Karpas-422 (cell line): ENCODE data around the gene CA5B. TPM values are rescaled to one million over a fixed set of nuclear protein-coding genes. Genes with fewer than 3 reads are reported as not detected.
"Not testable (repeated sequence)": the region's sequence is repeated elsewhere in the genome, so short reads cannot be mapped to it uniquely, and the experiment has no call there.

Experiments used
- DNase-seq: peaks from one replicate; pipeline ENCODE4 v3.0.0-alpha.2; 2015
- H2AFZ ChIP-seq: fragments of 200-600 bp; sonication (generic); 2 replicates; pipeline ENCODE4 v1.6.1; 2014; ENCODE audit warnings: antibody characterized with exemption, low read length, mixed read lengths
- H3K27ac ChIP-seq: fragments of 200-600 bp; sonication (generic); 2 replicates; pipeline ENCODE4 v1.5.1; 2014; ENCODE audit warnings: mild to moderate bottlenecking, low read length, moderate library complexity
- H3K27me3 ChIP-seq: fragments of 200-600 bp; sonication (generic); 2 replicates; pipeline ENCODE4 v1.6.1; 2014; ENCODE audit warnings: low read length, mixed read lengths
- H3K36me3 ChIP-seq: fragments of 200-600 bp; sonication (generic); 2 replicates; pipeline ENCODE4 v1.6.1; 2014; ENCODE audit warnings: low read length, mixed read lengths; ENCODE audit not compliant: insufficient read depth
- H3K4me1 ChIP-seq: fragments of 200-600 bp; sonication (generic); 2 replicates; pipeline ENCODE4 v1.6.1; 2014; ENCODE audit warnings: mild to moderate bottlenecking, low read length, mixed read lengths
- H3K4me2 ChIP-seq: fragments of 200-600 bp; sonication (generic); 2 replicates; pipeline ENCODE4 v1.6.1; 2014; ENCODE audit warnings: low read length, low read depth, mild to moderate bottlenecking; ENCODE audit not compliant: poor library complexity, severe bottlenecking
- H3K4me3 ChIP-seq: fragments of 200-600 bp; sonication (generic); 2 replicates; pipeline ENCODE4 v1.5.1; 2014; ENCODE audit warnings: mild to moderate bottlenecking, antibody characterized with exemption, low read length, mixed read lengths
- H3K79me2 ChIP-seq: fragments of 200-600 bp; sonication (generic); 2 replicates; pipeline ENCODE4 v1.6.1; 2014; ENCODE audit warnings: mild to moderate bottlenecking, low read length, mixed read lengths
- H3K9ac ChIP-seq: fragments of 200-600 bp; sonication (generic); 2 replicates; pipeline ENCODE4 v1.6.0; 2014; ENCODE audit warnings: low read length
- H3K9me2 ChIP-seq: fragments of 200-600 bp; sonication (generic), shearing (Covaris generic); replicated peaks from 2 replicates; pipeline ENCODE4 v1.6.0; 2014; ENCODE audit warnings: mild to moderate bottlenecking, low read length, moderate library complexity; ENCODE audit not compliant: insufficient read depth
- H3K9me3 ChIP-seq: fragments of 300-700, 200-600 bp; sonication (generic); 2 replicates; pipeline ENCODE4 v1.6.1; 2014; ENCODE audit warnings: low read length, mixed read lengths
- H4K20me1 ChIP-seq: fragments of 200-600 bp; sonication (generic); 2 replicates; pipeline ENCODE4 v1.6.1; 2014; ENCODE audit warnings: mild to moderate bottlenecking, antibody characterized with exemption, low read length, low read depth; ENCODE audit not compliant: insufficient read depth
- small RNA-seq: library from RNA; depleted of rRNA; stranded (forward); fragments of <200 nt; gene quantifications from one replicate; pipeline ENCODE3, GENCODE V24; 2014
- total RNA-seq: library from RNA; depleted of rRNA; stranded (reverse); fragments of >200 nt; shearing (Covaris generic); gene quantifications from 2 replicates; pipeline ENCODE4 v1.2.3, GENCODE V29; 2014; ENCODE audit warnings: low replicate concordance; rRNA removed

Gene CA5B
- total RNA-seq, 1 experiment from 2014 or later: 14.1 TPM

DNA sequence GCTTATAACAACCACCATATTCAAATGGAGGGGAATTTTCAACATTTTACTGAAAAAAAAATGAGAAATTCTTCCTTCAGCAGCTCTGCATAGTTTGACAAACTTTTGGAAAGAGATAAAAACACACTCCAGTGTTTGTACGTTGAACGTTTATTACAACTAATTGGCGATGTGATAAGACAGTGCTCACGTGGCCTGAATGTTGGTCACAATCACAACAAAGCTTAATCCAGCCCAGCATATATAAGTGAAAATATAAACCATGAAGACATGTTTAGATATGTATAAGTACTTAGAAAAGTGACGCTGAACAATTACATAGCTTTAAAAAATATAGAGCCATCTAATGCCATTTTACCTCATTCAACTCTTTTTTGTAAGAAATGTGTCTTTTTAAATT is 87.9 kb downstream of the CA5B start:
- no peak overlapping the region for H3K4me3 ChIP-seq
- no peak for DNase-seq
- no peak overlapping the region for H3K4me2 ChIP-seq
- peaks cover 42% of the 10 kb centered on the region; the same call in 1 of the 2 replicates for H3K36me3 ChIP-seq
- H2AFZ ChIP-seq: no peak overlapping the region
- H3K4me1 ChIP-seq: peaks cover 7% of the 10 kb centered on the region
- H4K20me1 ChIP-seq: no peaks in the 10 kb centered on the region
- no peaks in the 10 kb centered on the region for H3K9me3 ChIP-seq
- peaks cover 7% of the 10 kb centered on the region; the same call in 1 of the 2 replicates for H3K79me2 ChIP-seq
- no peaks in the 10 kb centered on the region for H3K9me2 ChIP-seq
- no peak overlapping the region for H3K9ac ChIP-seq
- no peaks in the 10 kb centered on the region for H3K27me3 ChIP-seq
- no peak overlapping the region for H3K27ac ChIP-seq

DNA sequence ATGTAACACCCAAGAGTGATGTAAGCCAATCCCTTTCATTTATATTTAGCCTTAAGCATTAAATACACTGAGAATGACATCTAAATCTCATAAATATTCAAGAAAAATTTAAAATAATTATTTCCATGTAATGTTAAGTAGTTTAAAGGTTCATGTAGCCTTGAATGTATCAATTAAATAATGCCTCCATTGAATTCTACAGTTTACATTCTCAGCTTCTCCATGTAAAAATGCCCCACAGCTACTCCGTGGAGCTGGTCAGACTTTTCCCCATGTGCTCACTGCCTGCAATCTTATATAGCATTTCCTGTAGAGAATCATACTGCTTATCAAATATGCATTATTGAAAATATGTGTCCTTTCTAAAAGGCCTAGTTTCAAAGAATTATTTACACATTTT is 91.1 kb downstream of the CA5B start:
- Histone ChIP-seq H3K27me3 (no peaks in the 10 kb centered on the region), H2AFZ (no peak overlapping the region), H3K79me2 (peaks cover 16% of the 10 kb centered on the region; the same call in 1 of the 2 replicates)

DNA sequence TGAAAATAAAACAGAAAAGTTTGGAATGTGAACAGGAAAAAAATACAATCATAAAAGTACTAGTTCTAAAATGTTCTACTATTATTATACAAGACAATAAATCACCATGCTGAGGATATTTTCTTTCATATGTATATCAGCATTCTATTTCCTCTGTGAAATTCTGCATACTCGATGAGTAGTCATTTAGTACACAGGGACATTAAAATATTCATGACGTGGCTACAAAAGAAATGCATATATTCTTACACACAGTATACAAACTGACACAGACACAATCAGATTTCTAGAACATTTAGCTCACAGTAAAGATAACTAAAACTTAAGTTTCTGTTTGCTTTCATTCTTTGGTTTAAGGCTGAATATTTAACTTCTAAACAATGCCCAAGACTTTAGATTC is 93.3 kb downstream of the CA5B start:
- DNase-seq, H3K4me1 ChIP-seq, H3K27ac ChIP-seq, H3K9me2 ChIP-seq, H3K4me3 ChIP-seq, H2AFZ ChIP-seq, H3K9ac ChIP-seq, H3K4me2 ChIP-seq, H4K20me1 ChIP-seq, H3K9me3 ChIP-seq, H3K27me3 ChIP-seq: not testable (repeated sequence)
- peaks cover 19% of the 10 kb centered on the region; the same call in 1 of the 2 replicates for H3K36me3 ChIP-seq
- H3K79me2 ChIP-seq: peaks cover 23% of the 10 kb centered on the region; the same call in 1 of the 2 replicates

More for the DNA sequence above, 91.1 kb downstream of the CA5B start:
- H3K9me2 ChIP-seq: no peaks in the 10 kb centered on the region
- H3K36me3 ChIP-seq: peaks cover 35% of the 10 kb centered on the region; the same call in 1 of the 2 replicates
- no peak for DNase-seq
- H3K4me1 ChIP-seq: peaks cover 9% of the 10 kb centered on the region
- no peak overlapping the region for H3K4me3 ChIP-seq
- H3K9me3 ChIP-seq: no peaks in the 10 kb centered on the region
- H3K9ac ChIP-seq: no peak overlapping the region
- H3K27ac ChIP-seq: no peak overlapping the region
- H3K4me2 ChIP-seq: no peak overlapping the region
- no peaks in the 10 kb centered on the region for H4K20me1 ChIP-seq

DNA sequence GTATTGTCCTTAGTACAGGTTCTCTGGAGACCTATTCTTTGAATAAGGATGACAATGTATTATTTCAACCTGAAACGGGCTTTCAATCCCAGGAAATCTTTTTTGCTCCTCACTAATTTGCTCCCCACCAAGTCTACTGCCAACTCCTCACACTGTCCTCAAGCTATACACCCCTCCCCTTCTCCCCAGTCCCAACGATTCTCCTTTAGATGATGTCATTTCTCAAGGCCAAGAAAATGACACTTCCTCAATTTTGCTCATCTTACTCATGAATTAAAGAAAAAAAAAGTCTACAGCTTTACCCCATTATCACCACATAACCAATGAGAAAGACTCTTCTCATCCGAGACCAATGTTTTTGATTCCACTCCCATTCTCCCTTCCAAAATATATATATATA is 96.0 kb downstream of the CA5B start:
- H3K9me2 ChIP-seq: no peaks in the 10 kb centered on the region
- no peaks in the 10 kb centered on the region for H3K9me3 ChIP-seq
- no peak overlapping the region for H3K27ac ChIP-seq
- peaks cover 28% of the 10 kb centered on the region for H3K79me2 ChIP-seq
- no peak overlapping the region for H3K4me3 ChIP-seq
- no peak overlapping the region for H3K9ac ChIP-seq
- H3K36me3 ChIP-seq: peaks cover 8% of the 10 kb centered on the region; the same call in 1 of the 2 replicates
- H4K20me1 ChIP-seq: no peaks in the 10 kb centered on the region
- peaks cover 9% of the 10 kb centered on the region for H3K4me1 ChIP-seq
- H2AFZ ChIP-seq: no peak overlapping the region
- H3K27me3 ChIP-seq: no peaks in the 10 kb centered on the region
- DNase-seq: no peak
- no peak overlapping the region for H3K4me2 ChIP-seq

DNA sequence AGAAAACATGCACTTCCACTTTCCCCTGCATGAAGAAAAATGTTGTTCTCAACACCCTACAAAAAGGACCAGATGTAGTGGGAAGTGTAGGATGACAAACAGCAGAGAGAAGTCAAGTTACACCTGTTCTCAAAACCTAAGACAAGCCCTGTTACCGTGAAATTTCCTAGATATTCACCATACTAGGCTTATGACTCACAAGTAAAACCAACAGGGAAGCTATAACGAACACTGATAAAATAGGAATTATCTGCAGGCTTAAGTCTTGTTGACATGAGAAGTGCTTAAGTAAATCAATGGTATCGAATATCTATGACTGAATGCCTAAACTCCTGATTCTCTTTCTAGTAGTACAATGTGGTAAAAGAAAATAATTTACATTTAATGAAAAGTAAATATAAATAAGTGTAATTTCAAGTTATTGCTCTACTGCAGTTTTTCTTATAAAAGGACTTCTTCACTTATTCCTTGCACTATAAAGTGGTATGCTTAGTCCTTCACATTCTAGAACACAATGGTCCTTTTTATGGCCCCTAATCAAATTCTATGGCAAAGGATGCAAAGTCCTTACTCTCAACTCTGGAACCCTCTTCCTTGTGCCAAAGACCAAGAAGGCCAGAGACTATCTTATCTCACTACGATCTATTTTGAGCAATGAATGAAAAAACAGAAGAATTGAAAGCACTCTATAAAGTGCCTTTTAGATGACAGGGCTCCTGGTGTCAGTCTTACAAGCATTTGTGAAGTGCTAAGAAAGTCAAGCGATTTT is 96.9 kb downstream of the CA5B start:
- no peak for DNase-seq
- Histone ChIP-seq H3K36me3 (peaks cover 2% of the 10 kb centered on the region; the same call in 1 of the 2 replicates), H3K9me3 (no peaks in the 10 kb centered on the region), H3K27me3 (no peaks in the 10 kb centered on the region), H3K4me2 (no peak overlapping the region), H3K27ac (no peak overlapping the region), H3K9ac (no peak overlapping the region), H3K79me2 (peaks cover 23% of the 10 kb centered on the region), H2AFZ (no peak overlapping the region), H4K20me1 (no peaks in the 10 kb centered on the region), H3K4me3 (no peak overlapping the region), H3K9me2 (no peaks in the 10 kb centered on the region), H3K4me1 (peaks cover 3% of the 10 kb centered on the region; the same call in 1 of the 2 replicates)

Small RNAs within 50 kb of the gene (small RNA-seq; reads per million reads assigned to genes)
- not detected for gene RF00409

Other genes with a start within 250 kb of the CA5B start
- 0.72 TPM in 1 of 2 replicates, not detected in the other for gene PIR, start 244.9 kb upstream of the CA5B start, total RNA-seq
- 8.2 and 11.1 TPM in 2 replicates for gene BMX, start 237.5 kb upstream of the CA5B start, total RNA-seq
- gene ACE2, start 137.3 kb upstream of the CA5B start, total RNA-seq: not detected in 2 replicates
- gene CLTRN, start 73.5 kb upstream of the CA5B start, total RNA-seq: 0.18 and 0.86 TPM in 2 replicates
- gene ZRSR2, start 52.2 kb downstream of the CA5B start, total RNA-seq: 13.4 and 18.3 TPM in 2 replicates
- gene AP1S2, start 116.5 kb downstream of the CA5B start, total RNA-seq: 55.4 and 55.8 TPM in 2 replicates